GM19395 (cell line): ENCODE data around the gene MRGPRE.
"Not testable (repeated sequence)": the region's sequence is repeated elsewhere in the genome, so short reads cannot be mapped to it uniquely, and the experiment has no call there.

Experiments
- ATAC-seq: cut with Tn5 transposase; IDR thresholded peaks from one replicate; pipeline ENCODE4 v1.9.1; 2021; ENCODE audit warnings: mild to moderate bottlenecking, moderate library complexity; ENCODE audit not compliant: unreplicated experiment

Gene MRGPRE

DNA sequence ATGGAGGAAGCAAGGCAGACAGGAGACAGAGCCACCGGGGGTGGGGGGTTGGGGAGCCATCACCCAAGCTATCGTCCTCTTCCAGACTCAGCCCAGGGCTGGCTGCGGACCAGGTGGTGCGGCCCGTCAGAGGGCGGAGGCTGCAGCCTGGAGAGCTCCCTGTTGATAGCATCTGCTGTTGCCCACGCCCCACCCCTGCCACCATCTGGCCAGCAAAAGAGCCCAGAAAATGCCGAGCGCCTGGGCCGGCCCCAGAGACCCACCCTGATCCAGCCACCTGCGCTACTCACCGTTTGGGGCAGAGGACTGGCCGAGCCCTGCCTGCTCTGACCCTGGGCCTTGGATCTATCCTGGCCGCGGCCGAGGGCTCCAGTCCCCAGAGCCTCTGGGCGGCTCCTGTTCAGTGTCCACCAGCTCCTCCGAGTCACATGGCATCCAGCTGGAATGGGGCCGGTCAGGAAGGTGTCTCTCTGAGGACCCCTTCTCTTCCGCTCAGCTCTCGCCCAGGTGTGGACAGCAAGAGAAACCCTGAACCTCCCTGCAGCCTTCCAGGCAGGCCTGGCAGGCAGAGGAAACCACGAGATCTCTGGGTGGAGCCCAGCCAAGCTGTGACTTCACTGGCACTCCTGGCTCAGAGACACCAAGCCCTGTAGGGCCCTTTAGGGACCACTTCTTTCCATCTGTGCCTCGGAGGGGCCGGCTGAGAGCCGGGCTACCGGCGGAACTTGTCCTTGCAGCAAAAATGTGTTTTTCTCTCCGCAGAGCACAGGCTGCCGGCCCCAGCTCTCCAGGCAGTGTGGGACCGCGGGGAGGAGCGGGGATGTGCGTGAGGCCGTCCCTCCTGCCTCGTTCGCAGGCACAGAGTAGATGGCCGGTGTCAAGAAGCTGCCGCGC is at the start of gene MRGPRE:
TSS of gene MRGPRE (minus strand) at position 567 of the 894 bp plus-strand sequence. CDS start 3,618 bp downstream, outside the sequence.
- no peak for ATAC-seq

GRCh38 chr11:3281146-3281545 is 48.9 kb upstream of the MRGPRE start:
- ATAC-seq: not testable (repeated sequence)

DNA sequence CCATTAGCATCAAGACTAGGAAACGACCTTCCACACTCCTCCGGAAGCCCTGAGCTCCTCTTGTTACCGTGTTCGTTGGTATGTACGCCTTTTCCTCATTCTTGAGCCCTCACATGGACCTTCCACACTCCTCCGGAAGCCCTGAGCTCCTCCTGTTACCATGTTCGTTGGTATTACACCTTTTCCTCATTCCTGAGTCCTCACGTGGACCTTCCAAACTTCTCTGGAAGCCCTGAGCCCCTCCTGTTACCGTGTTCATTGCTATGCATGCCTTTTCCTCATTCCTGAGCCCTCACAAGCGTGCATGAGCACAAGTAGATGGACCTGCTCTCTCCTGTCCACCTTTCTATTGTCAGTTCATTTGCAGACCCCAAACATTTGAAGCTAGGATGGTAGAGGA is 48.4 kb upstream of the MRGPRE start:
- ATAC-seq: not testable (repeated sequence)

- not testable (repeated sequence) for ATAC-seq
Observed at GRCh38 chr11:3278922-3279321, 46.7 kb upstream of the MRGPRE start.

DNA sequence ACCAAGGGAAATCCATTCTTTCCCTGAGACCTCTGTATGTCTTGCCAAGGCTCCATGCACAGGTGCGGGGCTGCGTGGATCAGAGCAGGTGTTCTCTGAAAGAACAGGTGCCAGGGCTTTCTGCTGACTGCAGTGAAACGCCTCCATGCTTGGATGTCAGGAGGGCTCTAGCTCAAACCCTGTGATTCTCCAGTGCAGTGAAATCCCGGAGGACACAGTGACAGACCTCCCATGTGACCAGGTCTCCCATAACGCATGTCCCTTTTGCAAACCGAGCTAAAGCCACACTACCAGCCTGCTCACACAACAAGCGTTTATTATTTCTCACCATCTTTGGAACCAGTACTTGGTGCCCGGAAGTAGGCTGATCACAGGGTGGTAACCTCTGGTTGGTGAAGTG is 41.4 kb upstream of the MRGPRE start:
- not testable (repeated sequence) for ATAC-seq

DNA sequence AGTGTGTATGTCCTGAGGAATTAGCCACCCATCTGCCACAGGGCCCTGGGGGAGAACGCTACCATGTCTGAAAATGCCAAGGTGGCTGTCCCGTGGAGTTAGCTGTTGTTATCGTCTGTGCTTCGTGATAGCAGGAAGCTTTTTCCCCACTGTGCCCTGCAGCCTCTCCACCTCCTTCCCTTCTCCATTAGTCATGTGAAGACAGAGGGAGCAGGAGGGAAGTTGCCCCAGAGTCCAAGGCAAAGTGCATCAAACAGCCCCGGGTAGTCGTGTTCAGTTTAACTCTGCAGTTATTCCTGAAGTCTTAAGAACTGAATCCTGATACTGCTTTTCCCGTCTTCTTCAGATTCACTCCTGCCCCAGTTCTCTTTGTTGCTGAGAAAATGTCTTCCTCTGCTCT is 30.3 kb upstream of the MRGPRE start:
- ATAC-seq: not testable (repeated sequence)

DNA sequence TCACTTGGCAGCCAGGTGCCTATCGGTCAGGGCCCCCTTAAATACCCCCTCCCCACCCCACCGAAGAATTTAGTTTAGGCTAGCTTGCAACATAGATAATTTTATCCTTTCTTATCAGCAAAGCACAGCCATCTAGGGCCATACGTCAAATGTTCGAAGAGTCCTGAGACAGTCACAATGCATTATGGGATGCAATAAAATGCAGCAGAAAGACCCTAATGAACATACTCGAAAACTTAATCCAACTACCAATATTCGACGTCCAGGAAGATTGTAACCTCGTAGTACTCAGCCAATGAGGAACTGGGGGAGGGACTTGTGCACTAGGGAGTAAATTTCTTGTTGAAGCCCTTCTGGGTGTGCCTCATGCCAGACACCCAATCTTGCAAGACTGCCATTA is 29.6 kb upstream of the MRGPRE start:
- not testable (repeated sequence) for ATAC-seq

- ATAC-seq: not testable (repeated sequence)
Observed at GRCh38 chr11:3257509-3257908, 25.3 kb upstream of the MRGPRE start.

- ATAC-seq: not testable (repeated sequence)
Observed at GRCh38 chr11:3255241-3255640, 23.0 kb upstream of the MRGPRE start.

DNA sequence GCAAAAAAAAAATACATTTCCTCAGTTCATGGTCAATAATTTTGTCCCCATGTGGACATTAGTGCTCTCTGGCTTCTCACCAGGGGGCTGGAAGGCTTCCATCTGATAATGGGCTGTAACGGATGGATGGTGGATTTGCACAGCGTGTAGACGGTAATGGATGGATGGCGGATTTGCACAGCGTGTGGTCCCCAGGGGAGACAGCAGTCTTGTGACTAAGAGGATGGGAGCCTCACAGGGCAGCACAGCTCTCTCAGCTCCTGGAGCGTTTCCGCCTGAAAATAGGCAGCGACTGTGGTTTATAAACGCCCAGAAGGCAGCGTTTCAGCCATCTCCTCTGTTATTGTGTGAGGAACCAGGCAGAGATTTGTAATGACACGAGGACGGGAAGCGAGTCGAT is 22.6 kb upstream of the MRGPRE start:
- ATAC-seq: not testable (repeated sequence)

DNA sequence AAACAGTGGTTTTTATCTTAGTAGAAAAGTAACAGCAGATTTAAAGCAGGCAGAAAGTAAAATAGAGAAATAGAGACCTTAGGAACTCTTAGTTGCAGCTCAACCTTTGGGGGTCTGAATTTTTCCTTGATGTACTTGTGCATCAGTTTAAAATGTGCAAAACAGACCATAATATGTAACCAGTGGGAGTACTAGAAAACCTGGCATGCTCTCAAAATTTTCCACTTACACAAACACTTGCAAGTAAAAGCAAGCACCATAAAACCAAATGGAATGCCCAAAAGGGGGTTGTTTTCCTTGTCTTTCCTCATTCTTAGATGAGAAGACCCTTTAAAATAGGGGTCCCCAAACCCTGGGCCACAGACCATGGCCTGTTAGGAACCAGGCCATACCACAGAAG is 12.9 kb upstream of the MRGPRE start:
- ATAC-seq: no peak

DNA sequence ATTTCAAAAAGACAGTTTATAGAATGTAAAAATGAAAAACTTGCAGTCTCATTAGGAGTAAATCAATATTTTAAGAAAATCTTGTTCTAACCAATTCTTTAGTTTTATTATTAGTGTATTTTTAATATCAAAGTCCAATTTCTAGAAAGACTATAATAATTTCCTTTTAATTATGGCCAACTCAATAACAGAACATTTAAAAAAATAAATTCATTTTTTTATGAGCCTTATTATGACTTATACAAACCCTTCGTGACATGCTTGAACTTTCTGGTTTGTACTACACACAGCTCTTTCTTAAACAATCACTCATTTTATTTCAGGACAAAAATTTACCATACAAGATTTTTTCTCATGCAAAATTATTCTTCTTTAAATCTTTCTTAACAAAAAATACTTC is 11.7 kb upstream of the MRGPRE start:
- no peak for ATAC-seq

GRCh38 chr11:3237119-3237518 is 4.9 kb upstream of the MRGPRE start:
- ATAC-seq: no peak

GRCh38 chr11:3234846-3235245 is 2.6 kb upstream of the MRGPRE start:
- ATAC-seq: no peak

GRCh38 chr11:3232956-3233355 is 739 bp upstream of the MRGPRE start:
- no peak for ATAC-seq

- ATAC-seq: no peak
Observed at GRCh38 chr11:3231550-3231850, 717 bp downstream of the MRGPRE start.

GRCh38 chr11:3230636-3231549 is 1.3 kb downstream of the MRGPRE start:
- ATAC-seq: no peak

DNA sequence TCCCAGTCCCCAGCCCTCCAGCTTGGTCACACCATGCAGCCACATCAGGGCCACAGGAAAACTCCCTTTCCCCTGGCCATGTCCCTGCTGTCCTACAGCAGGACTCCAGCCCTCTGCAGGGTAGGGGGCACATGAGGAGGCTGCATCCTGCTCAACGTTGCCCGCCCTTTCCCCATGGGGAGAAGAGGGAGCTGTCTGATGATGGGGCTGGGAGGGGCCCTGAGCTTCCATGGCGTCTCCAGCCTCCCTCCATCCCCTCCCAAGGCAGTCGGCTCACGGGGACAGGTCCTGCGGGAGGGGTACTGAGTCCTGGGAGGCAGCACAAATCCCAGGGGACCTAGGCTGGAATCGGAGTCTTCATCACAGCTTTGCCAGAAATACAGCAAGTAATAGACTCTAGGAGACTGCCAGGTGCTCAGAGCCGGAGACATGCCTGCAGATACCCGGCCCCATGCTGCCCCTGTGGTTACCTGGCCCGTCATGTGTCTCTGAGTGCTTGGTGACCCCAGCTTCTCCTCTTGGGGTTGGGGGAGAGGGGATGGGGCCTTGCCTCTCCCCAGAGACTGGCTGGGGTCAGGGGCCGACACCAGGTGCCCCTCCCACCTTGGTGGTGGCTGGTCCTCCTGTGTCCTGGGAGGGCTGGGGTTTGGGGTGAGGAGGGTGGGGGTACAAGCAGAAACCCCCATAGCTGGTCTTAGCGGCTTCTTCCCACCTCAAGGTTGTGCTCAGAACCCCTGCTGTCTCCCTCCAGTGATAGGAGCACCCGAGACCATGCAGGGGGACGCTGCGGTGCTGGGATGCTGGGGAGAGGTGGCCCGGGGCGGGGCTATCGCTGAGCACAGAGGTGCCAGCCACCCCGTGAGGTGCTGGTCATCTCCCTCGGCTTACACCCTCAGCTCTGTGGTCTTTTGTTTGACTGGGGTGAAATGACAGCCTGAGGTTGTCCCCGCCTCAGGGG is 2.3 kb downstream of the MRGPRE start:
- no peak for ATAC-seq

GRCh38 chr11:3228445-3228829 is 3.8 kb downstream of the MRGPRE start:
- no peak for ATAC-seq

GRCh38 chr11:3227568-3228444 is 4.4 kb downstream of the MRGPRE start:
- ATAC-seq: no peak
